HG02884 (cell line): ENCODE measurements around the gene C11orf68.

Experiments
- ATAC-seq: cut with Tn5 transposase; IDR thresholded peaks from one replicate; pipeline ENCODE4 v1.9.1; 2021; ENCODE audit warnings: mild to moderate bottlenecking, moderate library complexity; ENCODE audit not compliant: unreplicated experiment

The C11orf68 gene

GRCh38 chr11:65891219-65892136, 27.4 kb downstream of the C11orf68 start:
- ATAC-seq, result no peak

DNA sequence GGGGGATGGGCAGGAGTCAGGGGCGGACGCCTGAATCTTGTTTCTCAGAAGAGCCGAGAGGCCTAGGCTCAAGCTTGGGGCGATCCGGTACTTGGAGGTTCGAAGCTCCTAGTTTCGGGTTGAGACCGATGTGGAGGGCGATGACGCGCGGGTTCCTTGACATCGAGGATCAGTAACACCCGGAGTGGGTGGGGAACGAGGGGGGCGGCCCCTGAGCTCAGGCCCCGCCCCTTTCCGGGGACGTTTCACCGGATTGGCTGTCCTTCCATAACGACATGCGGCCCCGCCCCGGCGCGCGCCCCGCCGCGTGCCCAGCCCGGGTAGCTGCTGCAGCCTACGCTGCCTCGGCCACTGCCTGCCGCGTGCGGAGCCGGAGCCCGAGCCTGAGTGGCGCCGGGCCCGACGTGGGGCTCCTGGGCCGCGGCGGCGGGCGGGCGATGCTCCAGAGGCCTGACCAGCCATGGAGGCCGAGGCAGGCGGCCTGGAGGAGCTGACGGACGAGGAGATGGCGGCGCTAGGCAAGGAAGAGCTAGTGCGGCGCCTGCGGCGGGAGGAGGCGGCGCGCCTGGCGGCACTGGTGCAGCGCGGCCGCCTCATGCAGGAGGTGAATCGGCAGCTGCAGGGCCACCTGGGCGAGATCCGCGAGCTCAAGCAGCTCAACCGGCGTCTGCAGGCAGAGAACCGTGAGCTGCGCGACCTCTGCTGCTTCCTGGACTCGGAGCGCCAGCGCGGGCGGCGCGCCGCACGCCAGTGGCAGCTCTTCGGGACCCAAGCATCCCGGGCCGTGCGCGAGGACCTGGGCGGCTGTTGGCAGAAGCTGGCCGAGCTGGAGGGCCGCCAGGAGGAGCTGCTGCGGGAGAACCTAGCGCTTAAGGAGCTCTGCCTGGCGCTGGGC, 28.3 kb downstream of the C11orf68 start, which contains the start of gene CCDC85B:
CCDC85B (plus strand) TSS at position 350 of the 895 bp plus-strand sequence; CDS start at position 461, 111 bp downstream.
- ATAC-seq, result peak; percentile 46

- peak; percentile 37 for ATAC-seq
Measured at GRCh38 chr11:65888163-65888814, 30.6 kb downstream of the C11orf68 start, which contains the start of gene FIBP. Gene FIBP (minus strand): TSS chr11:65888471. CDS start chr11:65888418, 53 bp downstream.

GRCh38 chr11:65887723-65888162, 31.1 kb downstream of the C11orf68 start:
- ATAC-seq, result no peak

GRCh38 chr11:65886826-65887722, 31.8 kb downstream of the C11orf68 start:
- no peak for ATAC-seq

GRCh38 chr11:65885808-65886536, 32.9 kb downstream of the C11orf68 start:
- ATAC-seq, result no peak

DNA sequence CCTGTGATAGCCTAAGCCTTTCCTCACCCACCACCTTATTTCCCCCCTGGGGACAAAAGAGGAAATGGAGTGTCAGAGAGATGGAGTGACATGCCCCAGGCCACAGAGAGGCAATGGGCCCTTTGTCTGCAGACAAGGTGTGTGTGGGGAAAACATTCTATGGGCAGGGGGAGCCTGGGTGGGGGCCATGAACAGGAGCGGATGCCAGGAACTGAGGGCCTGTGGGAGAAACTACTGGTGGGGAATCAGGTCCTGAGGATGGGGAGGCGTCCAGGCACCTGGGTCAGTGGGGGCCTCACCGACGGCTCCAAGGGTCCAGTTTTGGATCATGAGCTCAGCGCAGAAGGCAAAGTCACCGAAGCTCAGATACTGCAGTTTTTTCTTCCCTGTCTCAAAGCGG, 33.6 kb downstream of the C11orf68 start:
- ATAC-seq, result no peak

GRCh38 chr11:65884716-65885092, 34.2 kb downstream of the C11orf68 start:
- no peak for ATAC-seq

GRCh38 chr11:65883786-65884715, 34.8 kb downstream of the C11orf68 start:
- no peak for ATAC-seq

- no peak for ATAC-seq
Measured at GRCh38 chr11:65883058-65883761, 35.7 kb downstream of the C11orf68 start.

DNA sequence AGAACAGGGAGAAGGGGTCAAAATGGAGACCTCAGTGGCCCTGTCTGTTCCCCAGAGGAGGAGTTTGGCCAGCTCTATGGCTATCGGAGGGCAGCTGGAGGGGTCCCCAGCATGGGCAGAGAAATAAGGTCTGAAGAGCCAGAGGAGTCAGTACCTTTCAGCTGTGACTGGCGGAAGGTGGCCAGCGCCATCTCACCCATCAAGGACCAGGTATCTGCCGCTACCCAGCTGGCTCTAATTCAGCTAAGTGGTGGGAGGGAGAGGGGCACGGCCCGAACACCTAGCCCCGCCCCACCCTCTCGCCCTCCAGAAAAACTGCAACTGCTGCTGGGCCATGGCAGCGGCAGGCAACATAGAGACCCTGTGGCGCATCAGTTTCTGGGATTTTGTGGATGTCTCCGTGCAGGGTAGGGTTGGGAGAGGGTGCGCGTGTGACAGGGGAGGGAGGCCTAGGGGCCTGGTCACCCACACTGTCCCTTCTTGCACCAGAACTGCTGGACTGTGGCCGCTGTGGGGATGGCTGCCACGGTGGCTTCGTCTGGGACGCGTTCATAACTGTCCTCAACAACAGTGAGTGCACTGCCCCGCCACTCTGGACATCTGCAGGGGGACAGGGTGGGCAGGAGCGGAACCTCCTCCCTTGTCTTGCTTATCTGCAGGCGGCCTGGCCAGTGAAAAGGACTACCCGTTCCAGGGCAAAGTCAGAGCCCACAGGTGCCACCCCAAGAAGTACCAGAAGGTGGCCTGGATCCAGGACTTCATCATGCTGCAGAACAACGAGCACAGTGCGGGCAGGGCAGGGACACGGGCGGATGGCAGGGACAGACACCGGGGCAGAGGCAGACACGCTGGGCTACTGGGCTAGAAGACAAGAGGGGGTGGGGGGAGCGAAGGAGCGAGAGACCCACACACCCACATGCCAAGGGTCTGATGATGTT, 36.5 kb downstream of the C11orf68 start:
- no peak for ATAC-seq

DNA sequence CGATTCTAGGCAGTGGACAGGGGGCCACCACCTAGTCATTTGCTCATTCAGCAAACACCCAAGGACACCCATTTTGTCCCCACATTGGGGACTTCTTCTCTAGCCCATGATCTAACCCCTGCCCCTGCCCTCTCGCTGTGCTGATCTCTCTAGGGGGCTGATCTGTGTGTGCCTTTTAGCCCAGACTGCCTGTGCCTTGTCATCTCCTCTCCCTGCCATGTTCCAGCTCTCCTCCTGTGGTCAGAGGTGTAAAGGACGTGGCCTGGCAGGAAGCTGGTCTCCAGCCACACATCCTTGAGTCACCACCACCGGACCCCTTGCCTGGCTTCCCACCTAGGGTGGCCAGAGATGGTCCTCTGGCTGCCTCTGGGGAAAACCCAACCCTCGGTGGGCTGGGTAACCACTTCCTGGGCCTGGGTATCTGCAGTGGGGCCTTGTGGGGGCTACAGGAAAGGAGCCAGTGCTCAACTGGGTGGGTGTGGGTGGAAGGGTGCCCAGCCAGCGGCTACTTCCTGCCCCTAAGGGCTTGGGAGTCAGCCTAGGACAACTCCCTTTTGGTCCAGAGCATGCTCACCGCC, 37.9 kb downstream of the C11orf68 start:
- no peak for ATAC-seq

DNA sequence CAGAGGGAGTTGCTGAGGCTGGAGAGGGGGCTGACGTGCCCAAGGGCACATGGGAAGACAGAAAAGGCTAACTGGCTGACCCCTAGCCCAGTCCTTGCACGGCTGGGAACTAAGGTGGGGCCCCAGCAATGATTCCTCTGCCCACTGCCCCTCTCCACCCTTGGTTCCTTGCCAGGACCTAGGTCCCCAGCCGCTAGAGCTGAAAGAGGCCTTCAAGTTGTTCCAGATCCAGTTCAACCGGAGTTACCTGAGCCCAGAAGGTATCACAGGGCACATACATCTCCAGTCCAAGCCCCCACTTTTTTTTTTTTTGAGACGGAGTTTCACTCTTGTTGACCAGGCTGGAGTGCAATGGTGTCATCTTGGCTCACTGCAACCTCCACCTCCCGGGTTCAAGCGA, 38.8 kb downstream of the C11orf68 start:
- no peak for ATAC-seq

- no peak for ATAC-seq
Measured at GRCh38 chr11:65879617-65880016, 39.2 kb downstream of the C11orf68 start, which contains the start of gene CTSW. Gene CTSW (plus strand): TSS chr11:65879837. CDS start chr11:65879855, 18 bp downstream.

DNA sequence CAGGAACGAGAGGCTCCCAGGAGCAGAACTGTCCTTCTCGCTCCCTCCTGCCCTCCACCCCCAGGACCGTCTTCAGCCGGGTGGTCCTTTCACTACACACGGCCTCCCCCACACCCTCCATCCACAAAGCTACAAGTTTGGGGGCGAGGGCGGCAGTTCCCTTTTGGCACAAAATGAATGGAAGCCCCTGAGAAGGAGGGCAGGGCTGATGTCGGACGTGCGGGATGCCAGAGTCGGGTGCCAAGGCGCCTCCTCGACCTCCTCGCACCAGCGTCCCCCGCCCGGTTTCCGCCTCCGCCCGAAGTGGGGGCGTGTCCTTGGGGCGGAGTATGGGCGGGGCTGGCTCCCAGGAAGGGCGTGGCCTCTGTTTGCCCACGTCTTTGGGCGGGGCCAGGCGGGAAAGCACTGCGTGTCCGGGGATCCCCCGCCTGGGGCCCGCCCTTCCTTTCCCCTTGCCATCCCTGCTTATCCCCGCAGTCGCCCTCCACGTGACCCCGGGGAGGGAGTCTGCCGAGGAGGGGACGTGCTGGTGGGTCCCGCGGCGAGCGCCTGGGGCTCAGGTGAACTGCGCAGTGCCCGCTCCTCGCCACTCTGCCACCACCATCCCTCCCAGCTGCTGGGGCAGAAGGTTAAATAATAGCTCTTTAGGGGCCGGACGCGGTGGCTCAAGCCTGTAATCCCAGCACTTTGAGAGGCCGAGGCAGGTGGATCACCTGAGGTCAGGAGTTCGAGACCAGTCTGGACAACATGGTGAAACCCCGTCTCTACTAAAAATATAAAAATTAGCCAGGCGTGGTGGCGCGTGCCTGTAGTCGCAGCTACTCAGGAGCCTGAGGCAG, 45.3 kb downstream of the C11orf68 start:
- ATAC-seq, result no peak
